Fibroblast of lung (primary cell): ENCODE data around the gene SPOCK3. TPM values are rescaled to one million over a fixed set of nuclear protein-coding genes. Genes with fewer than 3 reads are reported as not detected.
A peak's percentile ranks its signal among the peaks of the same experiment; 100 is the strongest.

Experiments
- DNase-seq, 2 donors: peaks; one replicate each; pipeline versions ENCODE4 v3.0.0 to v3.0.0-alpha.2; 2010; ENCODE audit warnings: low read depth in 2 of 2
- H2AFZ ChIP-seq: 2 replicates; pipeline ENCODE4 v1.5.1; 2012; ENCODE audit warnings: low read length, control low read depth, inconsistent platforms
- H3K27ac ChIP-seq: 2 replicates; pipeline ENCODE4 v1.5.1; 2011; ENCODE audit warnings: low read length, control low read depth; ENCODE audit not compliant: insufficient read depth
- H3K27me3 ChIP-seq: 2 replicates; pipeline ENCODE4 v1.5.1; 2011; ENCODE audit warnings: mild to moderate bottlenecking, low read length; ENCODE audit not compliant: control insufficient read depth, insufficient read depth
- H3K36me3 ChIP-seq: 2 replicates; pipeline ENCODE4 v1.5.1; 2011; ENCODE audit warnings: low read length; ENCODE audit not compliant: control insufficient read depth, insufficient read depth
- H3K4me1 ChIP-seq: 2 replicates; pipeline ENCODE4 v1.5.1; 2011; ENCODE audit warnings: low read length; ENCODE audit not compliant: control insufficient read depth, insufficient read depth; ENCODE audit errors: extremely low read depth
- H3K4me2 ChIP-seq: 2 replicates; pipeline ENCODE4 v1.5.1; 2011; ENCODE audit warnings: low read length, control low read depth; ENCODE audit not compliant: insufficient read depth; ENCODE audit errors: extremely low read depth
- H3K4me3 ChIP-seq, 4 experiments: fragments of 200-600 bp in 1 of 4; sonication (generic) in 1 of 4; replicated peaks in 1 of 4; 2 replicates each; pipeline ENCODE4 v1.5.1; 2011 to 2016; ENCODE audit warnings: low read length in 4 of 4, low read depth in 3 of 4, mild to moderate bottlenecking in 3 of 4, control low read depth in 2 of 4, inconsistent platforms in 1 of 4, mixed read lengths in 1 of 4; ENCODE audit not compliant: insufficient read depth in 1 of 4; ENCODE audit errors: control extremely low read depth in 1 of 4
- H3K79me2 ChIP-seq: 2 replicates; pipeline ENCODE4 v1.5.1; 2012; ENCODE audit warnings: mild to moderate bottlenecking, low read length, inconsistent platforms; ENCODE audit not compliant: control insufficient read depth, insufficient read depth
- H3K9ac ChIP-seq: 2 replicates; pipeline ENCODE4 v1.5.1; 2011; ENCODE audit warnings: mild to moderate bottlenecking, low read length, control low read depth; ENCODE audit not compliant: insufficient read depth
- H3K9me3 ChIP-seq: 2 replicates; pipeline ENCODE4 v1.5.1; 2012; ENCODE audit warnings: low read depth, low read length; ENCODE audit not compliant: control insufficient read depth, insufficient read depth
- H4K20me1 ChIP-seq: 2 replicates; pipeline ENCODE4 v1.5.1; 2011; ENCODE audit warnings: low read length; ENCODE audit not compliant: control insufficient read depth, insufficient read depth; ENCODE audit errors: extremely low read depth
- EZH2 ChIP-seq: IDR thresholded peaks from 2 replicates; pipeline ENCODE4 v1.5.1; 2012; ENCODE audit warnings: low read length, control low read depth, mild to moderate bottlenecking; ENCODE audit errors: missing control alignments
- polyA plus RNA-seq, 2 donors: library from polyadenylated mRNA; depleted of rRNA in 1 of 2; stranded (reverse) in 1 of 2; unstranded in 1 of 2; fragments of >200 nt; gene quantifications; 2 replicates each; pipeline ENCODE4 v1.2.1, GENCODE V29; 2011 to 2012; ENCODE audit warnings: missing spikeins in 1 of 2
- total RNA-seq: library from RNA; depleted of rRNA; stranded (reverse); fragments of >200 nt; gene quantifications from 2 replicates; pipeline ENCODE4 v1.2.1, GENCODE V29; 2014
- TF ChIP-seq, protein P1 (sequence below), 2 donors: IDR thresholded peaks in 1 of 2; conservative IDR thresholded peaks in 1 of 2; 1 replicate in 1 of 2; 2 replicates in 1 of 2; pipeline ENCODE4 v1.5.1; 2011 to 2012; ENCODE audit warnings: low read length in 2 of 2, control low read depth in 1 of 2, inconsistent platforms in 1 of 2, low read depth in 1 of 2, mild to moderate bottlenecking in 1 of 2

The SPOCK3 gene
- total and polyA plus RNA-seq, 2 donors (not counting 1 experiment from before 2014, with no cell fraction given), result under 0.01 to 0.08 TPM

DNA sequence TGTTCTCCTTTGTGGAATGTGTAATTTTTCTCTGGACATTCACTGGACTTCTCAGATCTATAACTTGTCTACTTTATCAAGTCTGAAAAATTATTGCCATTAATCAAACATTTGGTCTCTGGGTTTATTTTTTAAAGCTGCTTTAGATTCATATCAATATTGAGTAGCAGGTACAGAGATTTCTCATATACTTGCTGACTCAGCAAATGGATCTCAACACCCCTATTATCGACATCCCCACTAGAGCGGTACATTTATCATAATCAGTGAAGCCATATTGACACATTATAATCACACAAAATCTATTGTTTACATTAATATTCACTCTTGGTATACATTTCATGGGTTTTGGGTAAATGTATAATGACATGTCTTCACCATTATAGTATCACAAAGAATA lies 268.7 kb downstream of the SPOCK3 start:
- H3K4me2 ChIP-seq, result no peak overlapping the region
- no peak overlapping the region for H2AFZ ChIP-seq
- TF ChIP-seq, protein P1, sequence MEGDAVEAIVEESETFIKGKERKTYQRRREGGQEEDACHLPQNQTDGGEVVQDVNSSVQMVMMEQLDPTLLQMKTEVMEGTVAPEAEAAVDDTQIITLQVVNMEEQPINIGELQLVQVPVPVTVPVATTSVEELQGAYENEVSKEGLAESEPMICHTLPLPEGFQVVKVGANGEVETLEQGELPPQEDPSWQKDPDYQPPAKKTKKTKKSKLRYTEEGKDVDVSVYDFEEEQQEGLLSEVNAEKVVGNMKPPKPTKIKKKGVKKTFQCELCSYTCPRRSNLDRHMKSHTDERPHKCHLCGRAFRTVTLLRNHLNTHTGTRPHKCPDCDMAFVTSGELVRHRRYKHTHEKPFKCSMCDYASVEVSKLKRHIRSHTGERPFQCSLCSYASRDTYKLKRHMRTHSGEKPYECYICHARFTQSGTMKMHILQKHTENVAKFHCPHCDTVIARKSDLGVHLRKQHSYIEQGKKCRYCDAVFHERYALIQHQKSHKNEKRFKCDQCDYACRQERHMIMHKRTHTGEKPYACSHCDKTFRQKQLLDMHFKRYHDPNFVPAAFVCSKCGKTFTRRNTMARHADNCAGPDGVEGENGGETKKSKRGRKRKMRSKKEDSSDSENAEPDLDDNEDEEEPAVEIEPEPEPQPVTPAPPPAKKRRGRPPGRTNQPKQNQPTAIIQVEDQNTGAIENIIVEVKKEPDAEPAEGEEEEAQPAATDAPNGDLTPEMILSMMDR (conservative IDR thresholded peaks at IDR 0.05 in 1 of 2, IDR thresholded peaks at IDR 0.05 in 1 of 2; ENCODE audit: low read depth in 1 of 2, low read length in 2 of 2), result no peak
- no peak for TF ChIP-seq EZH2

DNA sequence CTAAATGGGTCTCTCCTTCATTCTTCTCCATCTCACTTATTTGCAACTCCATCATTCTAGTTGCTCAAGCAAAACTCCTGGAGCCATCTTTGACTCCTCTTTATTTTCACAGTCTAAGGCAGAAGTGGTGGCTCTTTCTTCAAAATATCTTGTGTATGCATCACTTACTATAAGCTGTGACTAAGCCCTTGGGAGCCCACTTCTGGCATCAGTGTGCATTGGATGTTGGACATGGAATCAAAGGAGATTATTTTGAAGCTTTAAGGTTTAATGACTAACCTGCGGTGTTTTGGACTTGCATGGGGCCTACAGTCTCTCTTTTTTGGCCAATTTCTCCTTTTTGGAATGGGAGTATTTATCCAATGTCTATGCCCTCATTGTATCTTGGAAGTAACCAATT lies 276.8 kb downstream of the SPOCK3 start:
- no peak overlapping the region for H2AFZ ChIP-seq
- H3K27me3 ChIP-seq, result no peaks in the 10 kb centered on the region
- H3K27ac ChIP-seq, result no peak overlapping the region
- no peak overlapping the region for H3K4me2 ChIP-seq
- H3K79me2 ChIP-seq, result no peaks in the 10 kb centered on the region
- no peak overlapping the region for H3K4me3 ChIP-seq
- H3K9me3 ChIP-seq, result no peaks in the 10 kb centered on the region
- peak in 1 of 2 donors; percentile 38 for DNase-seq
- H3K36me3 ChIP-seq, result no peaks in the 10 kb centered on the region
- no peaks in the 10 kb centered on the region for H3K4me1 ChIP-seq
- no peaks in the 10 kb centered on the region for H4K20me1 ChIP-seq
- no peak for TF ChIP-seq EZH2
- TF ChIP-seq, protein P1 (conservative IDR thresholded peaks at IDR 0.05 in 1 of 2, IDR thresholded peaks at IDR 0.05 in 1 of 2; ENCODE audit: low read depth in 1 of 2, low read length in 2 of 2), result no peak
- no peak overlapping the region for H3K9ac ChIP-seq

More for the DNA sequence above, 268.7 kb downstream of the SPOCK3 start:
- Histone ChIP-seq H3K4me3 (no peak overlapping the region), H3K27me3 (no peaks in the 10 kb centered on the region), H3K9ac (no peak overlapping the region), H3K27ac (no peak overlapping the region), H3K79me2 (no peaks in the 10 kb centered on the region), H3K4me1 (no peaks in the 10 kb centered on the region), H3K9me3 (no peaks in the 10 kb centered on the region), H3K36me3 (no peaks in the 10 kb centered on the region), H4K20me1 (no peaks in the 10 kb centered on the region)
- DNase-seq, result no peak

DNA sequence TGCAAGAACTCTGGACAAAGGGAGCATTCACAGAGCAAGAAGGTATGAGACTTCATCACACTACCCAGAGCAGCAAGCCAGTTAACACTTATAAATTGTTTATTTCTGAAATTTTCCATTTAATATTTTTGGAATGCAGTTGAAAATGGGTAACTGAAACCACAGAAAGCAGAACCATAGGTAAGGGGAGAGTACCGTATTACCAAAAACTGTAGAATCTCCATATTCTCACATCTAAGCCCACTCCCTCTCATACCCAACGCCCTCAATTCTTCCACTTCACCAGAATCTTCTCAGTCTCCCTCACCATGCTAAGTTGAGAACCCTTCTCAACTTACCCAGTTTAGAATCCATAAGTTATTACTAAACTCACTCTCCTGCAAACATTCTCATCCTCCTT lies 277.8 kb downstream of the SPOCK3 start:
- Histone ChIP-seq H3K9me3 (no peaks in the 10 kb centered on the region), H3K36me3 (no peaks in the 10 kb centered on the region), H3K4me3 (no peak overlapping the region), H4K20me1 (no peaks in the 10 kb centered on the region), H3K27me3 (no peaks in the 10 kb centered on the region), H3K79me2 (no peaks in the 10 kb centered on the region), H3K9ac (no peak overlapping the region), H3K4me1 (no peaks in the 10 kb centered on the region), H3K4me2 (no peak overlapping the region), H2AFZ (no peak overlapping the region), H3K27ac (no peak overlapping the region)
- no peak for DNase-seq
- TF ChIP-seq, protein P1 (conservative IDR thresholded peaks at IDR 0.05 in 1 of 2, IDR thresholded peaks at IDR 0.05 in 1 of 2; ENCODE audit: low read depth in 1 of 2, low read length in 2 of 2), result no peak
- TF ChIP-seq EZH2, result no peak
